Endothelial cell (in vitro differentiated cells): ENCODE measurements around the gene SPPL3. TPM values are rescaled to one million over a fixed set of nuclear protein-coding genes. Genes with fewer than 3 reads are reported as not detected.
A peak's percentile ranks its signal among the peaks of the same experiment; 100 is the strongest.

Source experiments
- DNase-seq: peaks from one replicate; pipeline ENCODE4 v3.0.0; 2021; ENCODE audit warnings: low spot score
- H3K27ac Mint-ChIP-seq: one replicate; pipeline ENCODE4 v1.8.0; 2021; ENCODE audit warnings: mixed read lengths, inconsistent platforms; ENCODE audit not compliant: unreplicated experiment
- H3K27me3 Mint-ChIP-seq: one replicate; pipeline ENCODE4 v1.8.0; 2021; ENCODE audit warnings: mild to moderate bottlenecking, moderate library complexity, mixed read lengths, inconsistent platforms; ENCODE audit not compliant: unreplicated experiment
- H3K36me3 Mint-ChIP-seq: one replicate; pipeline ENCODE4 v1.8.0; 2021; ENCODE audit warnings: mild to moderate bottlenecking, low read depth, mixed read lengths, inconsistent platforms; ENCODE audit not compliant: unreplicated experiment
- H3K4me1 Mint-ChIP-seq: one replicate; pipeline ENCODE4 v1.8.0; 2021; ENCODE audit warnings: mild to moderate bottlenecking, mixed read lengths, inconsistent platforms; ENCODE audit not compliant: unreplicated experiment
- H3K4me3 Mint-ChIP-seq: one replicate; pipeline ENCODE4 v1.8.0; 2021; ENCODE audit warnings: mild to moderate bottlenecking, mixed read lengths, inconsistent platforms; ENCODE audit not compliant: unreplicated experiment
- H3K9me3 Mint-ChIP-seq: one replicate; pipeline ENCODE4 v1.8.0; 2021; ENCODE audit warnings: mixed read lengths, inconsistent platforms; ENCODE audit not compliant: unreplicated experiment
- CTCF ChIP-seq: fragments of 200-600 bp; sonication (generic); IDR thresholded peaks from one replicate; pipeline ENCODE4 v1.5.0; 2021; ENCODE audit warnings: antibody characterized with exemption; ENCODE audit not compliant: unreplicated experiment
- total RNA-seq: library from RNA; stranded (reverse); fragmentation: NEBNext Ultra II Directional; extraction: Animal tissue kit (Norgen Biotek cat#: 25700); gene quantifications from one replicate; pipeline ENCODE4 v1.2.1, GENCODE V29; 2021; ENCODE audit not compliant: unreplicated experiment

SPPL3 gene
- total RNA-seq, 1 donor from 2014 or later, result 55.4 TPM

DNA sequence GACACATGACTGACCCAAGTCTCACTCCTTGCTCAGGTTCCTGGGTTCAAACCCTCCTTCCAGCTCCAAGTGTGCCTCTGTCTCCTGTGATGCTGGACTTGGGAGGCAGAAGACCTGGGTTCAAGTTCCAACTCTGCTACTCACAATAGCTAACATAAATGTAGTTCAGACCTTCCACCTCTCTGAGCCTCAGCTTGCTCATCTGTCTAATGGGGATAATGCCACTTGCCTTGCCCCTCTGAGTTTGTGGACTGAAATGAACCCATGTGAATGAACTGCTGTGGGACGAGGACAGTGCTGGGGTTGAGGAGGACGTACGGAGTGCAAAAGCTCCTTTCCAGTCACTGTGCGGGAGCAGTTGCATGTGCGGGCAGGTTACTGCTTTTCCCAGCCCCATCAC lies 137.6 kb downstream of the SPPL3 start:
- Mint-ChIP-seq H3K27ac (no peak overlapping the region), H3K27me3 (no peaks in the 10 kb centered on the region), H3K9me3 (no peaks in the 10 kb centered on the region), H3K4me1 (peaks cover 6% of the 10 kb centered on the region), H3K36me3 (peaks cover 68% of the 10 kb centered on the region), H3K4me3 (peak overlapping the region; percentile 62)
- TF ChIP-seq CTCF, result no peak
- DNase-seq, result no peak

GRCh38 chr12:120764816-120765215 lies 139.3 kb downstream of the SPPL3 start:
- Mint-ChIP-seq H3K4me1 (peaks cover 21% of the 10 kb centered on the region), H3K27ac (no peak overlapping the region), H3K9me3 (no peaks in the 10 kb centered on the region), H3K36me3 (peaks cover 66% of the 10 kb centered on the region), H3K27me3 (no peaks in the 10 kb centered on the region), H3K4me3 (peak overlapping the region; percentile 73)
- no peak for TF ChIP-seq CTCF
- DNase-seq, result no peak

- H3K4me3 Mint-ChIP-seq, result no peak overlapping the region
- H3K27ac Mint-ChIP-seq, result no peak overlapping the region
- peaks cover 58% of the 10 kb centered on the region for H3K36me3 Mint-ChIP-seq
Measured at GRCh38 chr12:120763250-120763649, 140.9 kb downstream of the SPPL3 start.

DNA sequence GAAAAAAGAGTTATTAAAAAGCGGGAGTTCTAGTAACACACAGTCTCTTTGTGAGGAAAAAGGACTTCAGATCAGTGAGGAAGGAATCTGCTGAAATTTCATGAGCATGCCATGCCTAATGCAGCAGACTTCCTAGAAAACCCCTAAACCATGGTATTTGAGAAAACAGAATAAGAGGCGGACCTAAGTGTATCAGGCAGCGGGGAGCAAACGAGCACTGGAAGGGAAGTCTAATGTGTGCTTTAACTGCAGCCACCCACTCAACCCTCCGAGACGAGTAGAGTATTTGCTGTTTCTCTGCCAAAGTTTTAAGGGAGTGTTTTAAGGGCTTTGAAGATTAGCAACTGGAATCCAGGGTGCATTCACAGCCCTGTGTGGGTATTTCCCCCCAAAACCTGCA lies 142.1 kb downstream of the SPPL3 start:
- no peak for TF ChIP-seq CTCF
- Mint-ChIP-seq H3K4me1 (peaks cover 21% of the 10 kb centered on the region), H3K36me3 (peaks cover 46% of the 10 kb centered on the region), H3K27me3 (no peaks in the 10 kb centered on the region), H3K9me3 (no peaks in the 10 kb centered on the region), H3K4me3 (no peak overlapping the region), H3K27ac (no peak overlapping the region)
- no peak for DNase-seq

More at GRCh38 chr12:120763250-120763649, 140.9 kb downstream of the SPPL3 start:
- no peak for DNase-seq
- Mint-ChIP-seq H3K9me3 (no peaks in the 10 kb centered on the region), H3K4me1 (peaks cover 21% of the 10 kb centered on the region), H3K27me3 (no peaks in the 10 kb centered on the region)
- no peak for TF ChIP-seq CTCF

DNA sequence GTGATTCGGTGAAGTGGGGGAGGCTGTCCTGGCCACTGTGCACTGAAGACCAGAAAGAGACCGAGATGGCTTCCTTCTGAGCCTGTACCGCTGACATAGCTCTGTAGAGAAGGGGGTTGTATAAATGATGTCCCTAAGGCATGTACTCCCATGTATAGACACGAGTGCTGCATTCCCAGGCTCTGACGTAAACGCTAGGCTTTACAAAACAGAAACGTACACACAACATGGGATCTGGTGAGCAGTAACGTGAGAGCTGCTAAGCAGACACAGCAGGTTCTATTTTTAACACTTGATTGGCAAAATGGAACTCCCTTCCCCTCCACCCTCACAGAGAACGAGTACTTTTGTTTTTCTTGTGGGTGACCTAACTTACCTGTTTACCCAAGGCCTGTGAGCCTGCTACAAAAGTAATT lies 142.6 kb downstream of the SPPL3 start:
- TF ChIP-seq CTCF, result no peak
- Mint-ChIP-seq H3K4me1 (peaks cover 21% of the 10 kb centered on the region), H3K9me3 (no peaks in the 10 kb centered on the region), H3K36me3 (peaks cover 40% of the 10 kb centered on the region), H3K27me3 (no peaks in the 10 kb centered on the region), H3K4me3 (no peak overlapping the region), H3K27ac (no peak overlapping the region)
- no peak for DNase-seq
